BE2C (cell line): ENCODE data around the gene HOATZ.

ENCODE experiments used
- DNase-seq: peaks from one replicate; pipeline ENCODE4 v3.0.0-alpha.2; 2020
- H3K27me3 ChIP-seq: fragments of 250-450 bp; sonication (Bioruptor Pico); 2 replicates; pipeline ENCODE4 v1.5.1; 2020; ENCODE audit warnings: mild to moderate bottlenecking
- H3K36me3 ChIP-seq: fragments of 250-450 bp; sonication (Bioruptor Pico); 2 replicates; pipeline ENCODE4 v1.5.1; 2020; ENCODE audit warnings: mild to moderate bottlenecking
- H3K4me1 ChIP-seq: fragments of 250-450 bp; sonication (Bioruptor Pico); 2 replicates; pipeline ENCODE4 v1.5.1; 2020
- H3K4me3 ChIP-seq: 2 replicates; pipeline ENCODE4 v1.5.1; 2011; ENCODE audit warnings: low read depth, low read length
- H3K9me3 ChIP-seq: fragments of 250-450 bp; sonication (Bioruptor Pico); 2 replicates; pipeline ENCODE4 v1.5.1; 2020
- CTCF ChIP-seq: IDR thresholded peaks from 2 replicates; pipeline ENCODE4 v1.5.1; 2012; ENCODE audit warnings: mild to moderate bottlenecking, low read depth, low read length

HOATZ gene

GRCh38 chr11:111513240-111513605, 1.4 kb upstream of the HOATZ start:
- Histone ChIP-seq H3K27me3 (peaks cover 38% of the 10 kb centered on the region), H3K9me3 (no peaks in the 10 kb centered on the region; the same call in 1 of the 2 replicates), H3K4me3 (no peak overlapping the region), H3K4me1 (no peaks in the 10 kb centered on the region), H3K36me3 (no peaks in the 10 kb centered on the region)
- no peak for TF ChIP-seq CTCF
- DNase-seq: no peak

- no peak for TF ChIP-seq CTCF
- H3K4me3 ChIP-seq: no peak overlapping the region
Observed at GRCh38 chr11:111515591-111515990, 1.0 kb downstream of the HOATZ start.

GRCh38 chr11:111518668-111519067, 4.1 kb downstream of the HOATZ start:
- Histone ChIP-seq H3K4me1 (no peaks in the 10 kb centered on the region), H3K4me3 (no peak overlapping the region), H3K27me3 (peaks cover 18% of the 10 kb centered on the region), H3K36me3 (no peaks in the 10 kb centered on the region), H3K9me3 (no peaks in the 10 kb centered on the region; the same call in 1 of the 2 replicates)
- TF ChIP-seq CTCF: no peak
- DNase-seq: no peak

More at GRCh38 chr11:111515591-111515990, 1.0 kb downstream of the HOATZ start:
- Histone ChIP-seq H3K4me1 (no peaks in the 10 kb centered on the region), H3K27me3 (peaks cover 34% of the 10 kb centered on the region), H3K36me3 (no peaks in the 10 kb centered on the region), H3K9me3 (no peaks in the 10 kb centered on the region; the same call in 1 of the 2 replicates)
- DNase-seq: no peak

GRCh38 chr11:111520560-111520959, 6.0 kb downstream of the HOATZ start:
- H3K9me3 ChIP-seq: no peaks in the 10 kb centered on the region; the same call in 1 of the 2 replicates
- H3K4me1 ChIP-seq: no peaks in the 10 kb centered on the region
- TF ChIP-seq CTCF: no peak
- peaks cover 9% of the 10 kb centered on the region for H3K27me3 ChIP-seq
- no peaks in the 10 kb centered on the region for H3K36me3 ChIP-seq
- H3K4me3 ChIP-seq: no peak overlapping the region
- no peak for DNase-seq

GRCh38 chr11:111521135-111521534, 6.6 kb downstream of the HOATZ start:
- Histone ChIP-seq H3K27me3 (peaks cover 9% of the 10 kb centered on the region), H3K4me1 (no peaks in the 10 kb centered on the region), H3K4me3 (no peak overlapping the region), H3K9me3 (no peaks in the 10 kb centered on the region; the same call in 1 of the 2 replicates), H3K36me3 (no peaks in the 10 kb centered on the region)
- no peak for TF ChIP-seq CTCF
- DNase-seq: no peak

- Histone ChIP-seq H3K36me3 (no peaks in the 10 kb centered on the region), H3K27me3 (peaks cover 9% of the 10 kb centered on the region), H3K9me3 (no peaks in the 10 kb centered on the region; the same call in 1 of the 2 replicates), H3K4me1 (no peaks in the 10 kb centered on the region), H3K4me3 (no peak overlapping the region)
- TF ChIP-seq CTCF: no peak
- no peak for DNase-seq
Observed at GRCh38 chr11:111522426-111522825, 7.8 kb downstream of the HOATZ start.
